ENCODE measurements around the gene CD81. TPM values are rescaled to one million over a fixed set of nuclear protein-coding genes. Genes with fewer than 3 reads are reported as not detected.

CD81 gene
- total RNA-seq (ENCODE audit: low replicate concordance) = 350 and 438 TPM in 2 replicates
- long read RNA-seq, transcript CD81-201 (8 exons, 1,520 nt) = major isoform, 5 of 24 reads
- long read RNA-seq, partial matches to known transcripts = 14 of 24 reads
- long read RNA-seq, other reads (novel, unspliced or antisense) = 2 of 24 reads

GRCh38 chr11:2376751-2377451, at the start of gene CD81:
TSS of gene CD81 (plus strand) at chr11:2377310. CDS start at chr11:2377550, 240 bp downstream.
- no peak for DNase-seq (ENCODE audit: extremely low spot score, unreplicated experiment)
- no peaks in the 10 kb centered on the region for H3K27me3 Mint-ChIP-seq
- H3K27ac Mint-ChIP-seq = peak within 1 kb of the TSS; percentile 77
- TF ChIP-seq CTCF (conservative IDR thresholded peaks at IDR 0.05) = no peak
- peak within 1 kb of the TSS; percentile 89 for H3K4me3 Mint-ChIP-seq
- H3K36me3 Mint-ChIP-seq = no peaks in the 10 kb centered on the region
- no peaks in the 10 kb centered on the region for H3K9me3 Mint-ChIP-seq
- H3K4me1 Mint-ChIP-seq (ENCODE audit: unreplicated experiment) = peaks cover 10% of the 10 kb centered on the region

GRCh38 chr11:2328021-2328420, 49.1 kb upstream of the CD81 start:
- Mint-ChIP-seq H3K4me1 (ENCODE audit: unreplicated experiment) (no peaks in the 10 kb centered on the region), H3K9me3 (no peaks in the 10 kb centered on the region), H3K4me3 (no peak overlapping the region), H3K27me3 (peaks cover 5% of the 10 kb centered on the region), H3K36me3 (no peaks in the 10 kb centered on the region), H3K27ac (no peak overlapping the region)
- peak; percentile 44 for DNase-seq (ENCODE audit: extremely low spot score, unreplicated experiment)
- TF ChIP-seq CTCF (conservative IDR thresholded peaks at IDR 0.05) = no peak

- Mint-ChIP-seq H3K4me3 (no peak overlapping the region), H3K27me3 (peaks cover 2% of the 10 kb centered on the region), H3K27ac (no peak overlapping the region), H3K36me3 (no peaks in the 10 kb centered on the region), H3K4me1 (ENCODE audit: unreplicated experiment) (no peaks in the 10 kb centered on the region), H3K9me3 (no peaks in the 10 kb centered on the region)
- DNase-seq (ENCODE audit: extremely low spot score, unreplicated experiment) = peak; percentile 53
- no peak for TF ChIP-seq CTCF (conservative IDR thresholded peaks at IDR 0.05)
Observed at GRCh38 chr11:2328656-2329354, 48.3 kb upstream of the CD81 start.

- no peak overlapping the region for H3K4me3 Mint-ChIP-seq
- H3K27me3 Mint-ChIP-seq = peaks cover 2% of the 10 kb centered on the region
- no peak for DNase-seq (ENCODE audit: extremely low spot score, unreplicated experiment)
- no peaks in the 10 kb centered on the region for H3K36me3 Mint-ChIP-seq
- no peaks in the 10 kb centered on the region for H3K9me3 Mint-ChIP-seq
- TF ChIP-seq CTCF (conservative IDR thresholded peaks at IDR 0.05) = no peak
- no peaks in the 10 kb centered on the region for H3K4me1 Mint-ChIP-seq (ENCODE audit: unreplicated experiment)
- no peak overlapping the region for H3K27ac Mint-ChIP-seq
Observed at GRCh38 chr11:2329551-2329950, 47.6 kb upstream of the CD81 start.

- H3K9me3 Mint-ChIP-seq = no peaks in the 10 kb centered on the region
- H3K4me3 Mint-ChIP-seq = no peak overlapping the region
- peaks cover 5% of the 10 kb centered on the region for H3K27me3 Mint-ChIP-seq
- no peak for DNase-seq (ENCODE audit: extremely low spot score, unreplicated experiment)
- no peak for TF ChIP-seq CTCF (conservative IDR thresholded peaks at IDR 0.05)
- no peaks in the 10 kb centered on the region for H3K4me1 Mint-ChIP-seq (ENCODE audit: unreplicated experiment)
- H3K36me3 Mint-ChIP-seq = no peaks in the 10 kb centered on the region
- H3K27ac Mint-ChIP-seq = no peak overlapping the region
Observed at GRCh38 chr11:2330696-2331095, 46.4 kb upstream of the CD81 start.

Data from type B pancreatic cell (in vitro differentiated cells).